DMS79 treated with DMSO at 0.1 percent for 48 hours (cell line): Measurements from ENCODE around the gene SPRED3.
A peak's percentile ranks its signal among the peaks of the same experiment; 100 is the strongest.
"Not testable (repeated sequence)": the region's sequence is repeated elsewhere in the genome, so short reads cannot be mapped to it uniquely, and the experiment has no call there.

ENCODE experiments used
- DNase-seq: peaks from one replicate; lab custom pipeline; 2025; lab: John Stamatoyannopoulos, UW

The SPRED3 gene

GRCh38 chr19:38388349-38389100 lies at the start of gene SPRED3:
Gene SPRED3, plus strand, starts transcription at chr19:38388697. Its CDS starts 1,606 bp downstream, at chr19:38390303.
- peak; percentile 58 for DNase-seq

DNA sequence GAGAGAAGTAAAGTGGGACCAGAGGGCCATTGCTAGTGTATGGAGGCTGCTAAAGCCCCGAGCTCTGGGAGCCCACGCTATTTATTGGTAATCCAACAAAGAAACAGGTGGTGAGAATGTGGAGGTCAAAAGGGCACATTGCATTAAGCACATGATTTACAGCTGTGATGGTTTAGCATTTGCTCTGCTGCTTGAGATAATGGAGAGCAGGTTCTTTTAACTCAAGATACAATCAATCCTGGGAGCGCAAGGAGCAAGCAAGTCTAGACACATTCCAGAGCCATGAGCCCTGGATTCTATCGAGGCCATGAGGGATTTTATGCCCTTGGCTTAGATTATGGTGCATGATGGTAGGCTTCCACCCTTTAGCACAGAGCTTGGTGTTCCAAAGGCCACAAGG lies 49.5 kb upstream of the SPRED3 start:
- DNase-seq: not testable (repeated sequence)

- no peak for DNase-seq
Observed at GRCh38 chr19:38340927-38341326, 47.6 kb upstream of the SPRED3 start.

- no peak for DNase-seq
Observed at GRCh38 chr19:38346837-38347236, 41.7 kb upstream of the SPRED3 start.

DNA sequence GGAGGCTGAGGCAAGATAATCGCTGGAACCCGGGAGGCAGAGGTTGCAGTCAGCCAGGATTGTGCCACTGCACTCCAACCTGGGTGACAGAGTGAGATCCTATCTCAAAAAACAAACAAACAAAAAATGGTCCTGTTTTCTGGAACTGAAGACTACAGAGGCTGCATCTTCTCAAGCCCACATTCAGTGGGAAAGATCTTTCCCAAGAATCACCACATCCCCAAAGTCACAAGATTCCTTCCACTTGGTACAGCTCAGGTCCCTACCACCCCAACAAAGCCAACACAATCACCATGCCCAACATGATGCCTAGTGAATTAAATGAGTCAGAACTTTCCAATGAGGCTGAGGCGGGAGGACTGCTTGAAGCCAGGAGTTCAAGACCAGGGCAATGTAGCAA lies 37.6 kb upstream of the SPRED3 start:
- DNase-seq: no peak

DNA sequence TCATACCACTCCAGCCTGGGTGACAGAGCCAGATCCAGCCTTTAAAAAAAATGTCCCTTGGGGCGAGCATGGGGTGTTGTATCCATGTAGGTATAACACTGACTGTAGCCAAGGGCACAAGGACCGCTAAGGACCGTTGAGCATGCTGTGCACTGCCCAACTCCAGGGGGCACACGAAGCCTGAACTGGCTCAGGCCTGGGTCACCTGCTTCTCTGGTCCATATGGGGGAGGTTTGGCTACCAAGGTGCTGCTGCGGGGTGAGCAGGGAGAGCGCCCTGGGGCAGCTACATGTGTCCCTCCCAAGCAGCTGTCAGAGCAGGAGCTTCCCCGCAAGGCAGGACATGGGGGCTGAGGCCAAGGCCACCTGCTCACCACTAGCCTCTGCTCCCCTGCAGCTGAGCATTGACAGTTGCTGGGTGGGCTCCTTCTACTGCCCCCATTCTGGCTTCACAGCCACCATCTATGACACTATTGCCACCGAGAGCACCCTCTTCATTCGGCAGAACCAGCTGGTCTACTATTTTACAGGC lies 36.6 kb upstream of the SPRED3 start:
- DNase-seq: no peak

DNA sequence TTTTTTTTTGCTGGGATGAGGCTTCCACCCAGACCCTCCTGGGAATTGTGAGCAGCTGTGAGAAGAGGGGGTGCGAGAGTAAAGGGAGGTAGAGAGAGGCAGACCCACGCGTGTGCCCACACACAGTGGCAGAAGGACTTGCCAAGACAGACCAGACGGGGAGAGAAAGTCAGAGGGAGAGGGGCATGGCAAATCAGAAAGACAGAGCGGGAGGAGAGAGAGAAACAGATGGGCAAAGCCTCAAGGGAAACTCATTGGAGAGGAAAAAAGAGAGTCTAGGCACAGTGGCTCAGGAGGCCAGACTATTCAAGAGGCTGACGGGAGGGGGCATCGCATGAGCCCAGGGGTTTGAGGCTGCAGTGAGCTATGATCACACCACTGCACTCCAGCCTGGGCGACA lies 35.9 kb upstream of the SPRED3 start:
- DNase-seq: no peak

DNA sequence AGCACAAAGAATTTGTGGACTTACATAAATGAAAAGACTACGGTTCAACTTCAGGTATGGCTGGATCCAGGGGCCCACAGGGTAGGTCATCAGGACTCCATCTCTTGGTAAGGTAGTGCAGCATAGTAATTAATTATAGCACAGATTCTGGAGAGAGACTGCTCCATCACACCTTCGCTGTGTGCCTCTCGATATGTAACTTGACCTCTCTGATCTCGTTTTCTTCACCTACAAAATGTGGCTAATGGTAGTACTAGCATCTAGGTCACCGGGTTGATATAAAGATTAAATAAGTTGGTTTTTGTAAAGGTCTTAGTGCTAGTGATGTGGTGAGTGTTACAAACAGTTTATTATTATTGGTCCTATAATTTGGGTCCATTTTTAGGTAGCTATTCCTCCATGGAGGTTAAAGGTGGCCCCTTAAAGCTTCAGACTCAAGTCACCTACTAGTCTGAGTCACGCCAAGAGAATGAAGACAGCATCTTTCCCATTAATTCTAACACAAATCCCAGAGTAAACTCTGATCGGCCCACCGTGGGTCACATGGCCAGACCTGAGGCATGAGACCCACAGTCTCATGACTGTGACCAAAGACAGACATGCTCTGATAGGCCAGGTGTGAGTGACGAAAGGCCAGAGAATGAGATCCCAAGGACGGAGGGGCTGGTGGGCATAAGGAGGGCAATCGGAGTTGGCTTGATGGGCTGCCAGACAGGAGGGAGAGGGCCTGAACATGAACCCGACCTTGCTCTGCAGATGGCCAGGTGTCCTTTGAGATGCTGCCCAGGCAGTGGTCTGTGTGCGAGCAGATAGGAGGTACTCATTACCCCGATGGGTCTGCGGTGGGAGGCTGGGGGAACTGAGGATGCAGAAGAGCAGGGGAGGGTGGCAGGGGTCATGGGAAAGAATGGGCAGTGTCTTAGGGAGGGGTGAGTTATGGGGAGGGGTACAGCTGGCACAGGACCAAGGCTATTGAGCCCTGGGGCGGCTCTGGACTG lies 32.5 kb upstream of the SPRED3 start:
- DNase-seq: no peak

DNA sequence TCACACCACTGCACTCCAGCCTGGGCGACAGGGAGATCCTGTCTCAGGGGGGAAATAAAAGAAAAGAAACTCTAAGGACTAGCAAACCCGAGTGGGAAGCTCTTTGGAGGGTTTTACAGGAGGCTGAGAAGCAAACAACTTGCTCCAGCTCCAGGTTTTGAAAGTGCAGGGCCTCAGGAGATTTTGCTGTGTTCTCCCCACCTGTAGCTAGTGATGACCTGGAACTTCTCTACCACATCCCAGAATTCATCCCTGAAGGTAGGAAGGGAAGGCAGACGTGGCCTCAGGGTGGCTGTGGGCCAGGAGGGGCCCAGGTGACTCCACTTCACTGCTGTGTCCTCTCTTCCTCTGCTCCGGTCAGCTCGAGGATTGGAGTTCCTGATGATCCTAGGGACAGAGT lies 30.4 kb upstream of the SPRED3 start:
- no peak for DNase-seq

DNA sequence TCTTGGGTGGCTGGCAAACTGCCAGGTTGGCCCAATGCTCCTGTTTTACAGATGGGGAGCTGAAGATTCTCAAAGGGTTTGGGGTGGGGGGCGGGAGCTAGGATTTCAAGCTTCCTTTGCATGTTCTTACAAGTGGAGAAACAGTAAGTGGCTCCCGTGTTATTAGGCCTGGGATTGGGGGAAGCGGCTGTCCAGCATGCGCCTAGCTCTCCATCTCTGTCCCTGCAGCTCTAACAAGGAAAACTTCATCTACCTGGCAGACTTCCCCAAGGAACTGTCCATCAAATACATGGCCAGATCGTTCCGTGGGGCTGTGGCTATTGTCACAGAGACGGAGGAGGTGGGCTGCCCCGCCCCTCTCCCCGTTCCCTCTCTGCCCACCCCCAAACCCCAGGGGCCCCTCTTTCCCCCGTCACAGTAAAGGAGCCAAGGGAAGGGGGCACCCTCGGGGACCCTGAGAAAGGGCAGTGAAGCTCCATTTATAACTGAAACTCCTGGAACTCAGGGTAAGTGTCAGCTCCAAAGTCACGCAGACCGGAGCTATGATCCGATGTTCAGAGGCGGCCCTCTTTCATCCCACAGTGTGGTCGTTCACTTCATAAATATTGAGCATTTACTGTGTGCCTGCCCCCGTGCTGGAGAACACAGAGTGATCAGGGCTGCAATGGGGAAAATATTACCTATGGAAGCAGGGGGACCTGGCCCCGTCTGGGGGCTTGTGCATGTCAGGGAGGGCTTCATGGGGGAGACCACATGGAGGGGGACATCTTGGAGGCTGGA lies 29.1 kb upstream of the SPRED3 start:
- no peak for DNase-seq

GRCh38 chr19:38360351-38360750 lies 28.1 kb upstream of the SPRED3 start:
- DNase-seq: no peak

DNA sequence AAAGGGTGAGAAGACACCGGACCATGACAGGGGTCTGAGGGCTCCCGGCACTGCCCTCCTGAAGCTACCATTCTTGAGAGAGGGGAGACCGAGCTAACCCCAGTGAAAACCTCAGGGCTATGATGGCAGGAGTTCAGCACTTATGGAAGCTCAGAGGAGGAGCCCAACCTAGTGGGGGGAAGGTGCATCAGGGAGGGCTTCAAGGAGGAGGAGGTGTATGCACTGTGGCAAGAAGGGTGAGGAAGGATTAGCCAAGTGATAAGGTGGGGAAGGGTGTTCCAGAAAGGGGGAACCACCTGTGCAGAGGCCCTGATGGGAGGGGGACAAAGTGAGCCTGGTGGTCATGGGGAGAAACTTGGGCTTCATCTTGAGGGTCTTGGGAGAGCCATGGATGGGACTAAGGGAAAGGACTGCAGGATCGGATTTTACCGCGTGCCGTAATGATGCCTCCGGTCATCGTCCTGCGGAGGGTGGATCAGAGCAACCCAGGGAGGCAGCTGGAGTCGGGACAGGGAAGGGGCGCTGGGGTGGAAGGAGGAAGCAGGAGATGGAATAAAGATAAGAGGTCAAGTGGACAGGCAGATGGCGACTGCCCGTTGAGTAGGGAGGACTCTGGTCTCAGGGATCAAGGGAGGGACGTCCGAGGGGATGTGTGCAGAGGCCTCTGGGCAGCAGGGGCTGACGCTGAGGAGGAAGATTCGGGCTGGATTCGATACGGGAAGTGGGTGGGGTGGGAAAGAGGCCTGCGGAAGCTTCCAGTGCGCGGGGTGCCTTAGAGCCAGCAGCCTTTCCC lies 27.5 kb upstream of the SPRED3 start:
- peak; percentile 44 for DNase-seq

GRCh38 chr19:38361633-38362075 lies 26.8 kb upstream of the SPRED3 start:
- DNase-seq: peak; percentile 74

- DNase-seq: peak; percentile 83
Observed at GRCh38 chr19:38362076-38362945, 26.2 kb upstream of the SPRED3 start.

DNA sequence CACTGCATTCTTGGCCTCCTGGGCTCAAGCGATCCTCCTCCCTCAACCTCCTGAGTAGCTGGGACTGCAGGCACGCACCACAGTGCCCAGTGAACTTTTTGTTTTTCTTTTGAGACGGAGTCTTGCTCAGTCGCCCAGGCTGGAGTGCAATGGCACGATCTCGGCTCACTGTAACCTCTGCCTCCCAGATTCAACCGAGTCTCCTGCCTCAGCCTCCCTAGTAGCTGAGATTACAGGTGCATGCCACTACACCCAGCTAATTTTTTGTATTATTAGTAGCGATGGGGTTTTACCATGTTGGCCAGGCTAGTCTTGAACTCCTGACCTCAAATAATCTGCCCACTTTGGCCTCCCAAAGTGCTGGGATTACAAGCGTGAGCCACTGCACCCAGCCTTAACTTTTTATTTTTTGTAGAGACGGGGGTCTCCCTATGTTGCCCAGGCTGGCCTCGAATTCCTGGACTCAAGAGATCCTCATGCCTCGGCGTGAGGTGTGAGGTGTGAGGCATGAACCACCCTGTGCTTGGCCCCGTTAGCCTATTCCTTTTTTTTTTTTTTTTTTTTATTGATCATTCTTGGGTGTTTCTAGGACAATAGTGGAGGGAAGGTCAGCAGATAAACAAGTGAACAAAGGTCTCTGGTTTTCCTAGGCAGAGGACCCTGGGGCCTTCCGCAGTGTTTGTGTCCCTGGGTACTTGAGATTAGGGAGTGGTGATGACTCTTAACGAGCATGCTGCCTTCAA lies 25.4 kb upstream of the SPRED3 start:
- DNase-seq: not testable (repeated sequence)

GRCh38 chr19:38367041-38367440 lies 21.5 kb upstream of the SPRED3 start:
- no peak for DNase-seq

- DNase-seq: no peak
Observed at GRCh38 chr19:38369584-38369983, 18.9 kb upstream of the SPRED3 start.

GRCh38 chr19:38370299-38370698 lies 18.2 kb upstream of the SPRED3 start:
- no peak for DNase-seq

DNA sequence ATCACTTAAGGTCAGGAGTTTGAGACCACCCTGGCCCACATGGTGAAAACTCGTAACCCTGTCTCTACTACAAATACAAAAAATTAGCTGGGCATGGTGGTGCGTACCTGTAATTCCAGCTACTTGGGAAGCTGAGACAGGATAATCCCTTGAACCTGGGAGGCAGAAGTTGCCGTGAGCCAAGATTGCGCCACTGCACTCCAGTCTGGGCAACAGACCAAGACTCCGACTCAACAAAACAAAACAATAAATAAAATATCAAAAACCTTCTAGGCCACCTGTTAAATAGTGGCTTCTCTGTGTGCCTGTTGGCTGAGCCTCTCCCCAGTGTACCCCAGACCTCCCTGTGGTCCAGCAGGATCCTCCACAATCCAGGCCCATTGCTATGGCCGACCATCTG lies 17.4 kb upstream of the SPRED3 start:
- DNase-seq: no peak
